Neural crest cell (in vitro differentiated cells): ENCODE data around the gene C22orf15. TPM values are rescaled to one million over a fixed set of nuclear protein-coding genes. Genes with fewer than 3 reads are reported as not detected.

Source experiments
- DNase-seq: peaks from one replicate; pipeline ENCODE4 v3.0.0; 2021; ENCODE audit warnings: low read depth, mixed read lengths, low spot score
- H3K27ac Mint-ChIP-seq: one replicate; pipeline ENCODE4 v1.8.0; 2021; ENCODE audit warnings: mild to moderate bottlenecking, mixed read lengths; ENCODE audit not compliant: unreplicated experiment
- H3K27me3 Mint-ChIP-seq: 2 replicates; pipeline ENCODE4 v1.8.0; 2021; ENCODE audit warnings: low read depth, mild to moderate bottlenecking, mixed read lengths
- H3K36me3 Mint-ChIP-seq: 2 replicates; pipeline ENCODE4 v1.8.0; 2021; ENCODE audit warnings: low read depth, mild to moderate bottlenecking, mixed read lengths
- H3K4me1 Mint-ChIP-seq: 2 replicates; pipeline ENCODE4 v1.8.0; 2021; ENCODE audit warnings: mixed read lengths
- H3K4me3 Mint-ChIP-seq: one replicate; pipeline ENCODE4 v1.8.0; 2021; ENCODE audit warnings: mild to moderate bottlenecking, mixed read lengths
- H3K9me3 Mint-ChIP-seq: 2 replicates; pipeline ENCODE4 v1.8.0; 2021; ENCODE audit warnings: mixed read lengths
- total RNA-seq: library from RNA; stranded (reverse); gene quantifications from 2 replicates; pipeline ENCODE4 v1.2.1, GENCODE V29; 2021
- TF ChIP-seq, protein P1 (sequence below): fragments of 200-600 bp; sonication (generic); conservative IDR thresholded peaks from 2 replicates; pipeline ENCODE4 v1.5.0; 2021; ENCODE audit warnings: antibody characterized with exemption, mild to moderate bottlenecking

Gene C22orf15
- total RNA-seq, 1 donor from 2014 or later, result 0.79 TPM

- no peak for DNase-seq
- Mint-ChIP-seq H3K4me1 (peaks cover 31% of the 10 kb centered on the region), H3K9me3 (no peaks in the 10 kb centered on the region), H3K27me3 (no peaks in the 10 kb centered on the region), H3K4me3 (peak overlapping the region; percentile 96), H3K27ac (no peak overlapping the region), H3K36me3 (peaks cover 5% of the 10 kb centered on the region)
- TF ChIP-seq, protein P1, sequence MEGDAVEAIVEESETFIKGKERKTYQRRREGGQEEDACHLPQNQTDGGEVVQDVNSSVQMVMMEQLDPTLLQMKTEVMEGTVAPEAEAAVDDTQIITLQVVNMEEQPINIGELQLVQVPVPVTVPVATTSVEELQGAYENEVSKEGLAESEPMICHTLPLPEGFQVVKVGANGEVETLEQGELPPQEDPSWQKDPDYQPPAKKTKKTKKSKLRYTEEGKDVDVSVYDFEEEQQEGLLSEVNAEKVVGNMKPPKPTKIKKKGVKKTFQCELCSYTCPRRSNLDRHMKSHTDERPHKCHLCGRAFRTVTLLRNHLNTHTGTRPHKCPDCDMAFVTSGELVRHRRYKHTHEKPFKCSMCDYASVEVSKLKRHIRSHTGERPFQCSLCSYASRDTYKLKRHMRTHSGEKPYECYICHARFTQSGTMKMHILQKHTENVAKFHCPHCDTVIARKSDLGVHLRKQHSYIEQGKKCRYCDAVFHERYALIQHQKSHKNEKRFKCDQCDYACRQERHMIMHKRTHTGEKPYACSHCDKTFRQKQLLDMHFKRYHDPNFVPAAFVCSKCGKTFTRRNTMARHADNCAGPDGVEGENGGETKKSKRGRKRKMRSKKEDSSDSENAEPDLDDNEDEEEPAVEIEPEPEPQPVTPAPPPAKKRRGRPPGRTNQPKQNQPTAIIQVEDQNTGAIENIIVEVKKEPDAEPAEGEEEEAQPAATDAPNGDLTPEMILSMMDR, result no peak
Measured at GRCh38 chr22:23789121-23789520, 26.3 kb downstream of the C22orf15 start.

- Mint-ChIP-seq H3K4me1 (peaks cover 31% of the 10 kb centered on the region), H3K9me3 (no peaks in the 10 kb centered on the region), H3K27me3 (no peaks in the 10 kb centered on the region), H3K27ac (no peak overlapping the region), H3K36me3 (peaks cover 5% of the 10 kb centered on the region), H3K4me3 (peak overlapping the region; percentile 96)
- DNase-seq, result no peak
- TF ChIP-seq, protein P1, result peak; percentile 14
Measured at GRCh38 chr22:23789638-23790037, 26.8 kb downstream of the C22orf15 start.

DNA sequence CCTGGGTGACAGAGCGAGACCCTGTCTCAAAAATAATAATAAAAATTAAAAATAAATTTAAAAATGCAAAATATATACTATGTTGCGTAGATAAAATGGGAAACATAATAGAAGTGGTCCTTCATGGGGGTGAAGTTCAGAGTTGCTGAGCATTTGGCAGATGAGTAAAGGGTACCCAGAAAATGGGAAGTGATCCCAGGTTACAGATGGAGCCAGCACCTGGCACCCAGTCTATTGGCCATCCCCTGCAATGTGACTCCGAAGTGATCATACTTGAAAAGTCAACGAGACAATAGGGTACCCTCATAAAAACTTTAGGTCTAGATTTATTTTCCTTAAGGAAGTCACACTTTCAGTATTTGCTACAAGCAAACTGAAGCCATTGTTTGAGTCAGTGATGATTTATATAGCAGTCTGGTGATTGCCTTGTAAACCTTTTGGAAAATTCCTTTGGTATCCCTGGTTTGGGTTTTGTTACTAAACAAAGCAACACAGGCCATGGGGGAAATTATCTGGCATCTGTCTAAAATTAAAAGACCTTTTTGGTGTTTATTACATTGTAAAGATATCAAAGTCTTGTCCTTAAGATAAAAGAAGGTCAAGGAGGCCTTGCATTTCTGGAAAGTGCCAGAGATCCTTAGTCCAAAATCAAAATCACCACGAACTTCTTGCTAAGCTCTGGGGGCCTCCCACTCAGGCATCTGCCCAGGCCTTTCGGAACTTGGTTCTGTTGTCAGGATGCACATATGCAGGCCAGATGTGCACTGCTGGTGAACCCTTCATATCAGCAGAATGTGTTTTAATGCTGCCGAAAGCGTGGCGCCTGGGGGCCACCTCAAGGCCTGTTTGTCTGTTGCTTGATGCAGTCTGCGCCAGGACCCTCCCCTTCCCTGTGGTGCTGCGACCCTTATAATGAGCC, 28.3 kb downstream of the C22orf15 start:
- no peaks in the 10 kb centered on the region for H3K9me3 Mint-ChIP-seq
- H3K4me1 Mint-ChIP-seq, result peaks cover 31% of the 10 kb centered on the region
- no peak overlapping the region for H3K27ac Mint-ChIP-seq
- no peaks in the 10 kb centered on the region for H3K27me3 Mint-ChIP-seq
- TF ChIP-seq, protein P1, result no peak
- peaks cover 6% of the 10 kb centered on the region for H3K36me3 Mint-ChIP-seq
- peak overlapping the region; percentile 31 for H3K4me3 Mint-ChIP-seq
- DNase-seq, result no peak

GRCh38 chr22:23791738-23792645, 29.2 kb downstream of the C22orf15 start:
- Mint-ChIP-seq H3K4me3 (no peak overlapping the region), H3K9me3 (no peaks in the 10 kb centered on the region), H3K36me3 (peaks cover 13% of the 10 kb centered on the region), H3K27ac (no peak overlapping the region), H3K4me1 (peaks cover 24% of the 10 kb centered on the region), H3K27me3 (no peaks in the 10 kb centered on the region)
- no peak for DNase-seq
- TF ChIP-seq, protein P1, result no peak

DNA sequence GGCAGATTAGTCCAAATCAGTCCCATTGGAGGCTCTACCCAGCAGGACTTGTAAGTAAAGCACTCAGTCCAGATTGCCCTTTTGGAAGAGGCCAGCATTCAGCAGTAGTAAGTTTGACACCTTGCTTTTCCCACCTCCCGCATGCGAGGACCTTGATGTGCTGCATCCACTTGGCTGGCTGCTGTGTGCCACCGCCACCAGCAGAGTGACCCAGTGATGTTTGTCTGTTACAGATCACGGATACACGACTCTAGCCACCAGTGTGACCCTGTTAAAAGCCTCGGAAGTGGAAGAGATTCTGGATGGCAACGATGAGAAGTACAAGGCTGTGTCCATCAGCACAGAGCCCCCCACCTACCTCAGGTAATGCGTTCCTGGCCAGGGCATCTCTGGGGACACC, 30.5 kb downstream of the C22orf15 start:
- H3K9me3 Mint-ChIP-seq, result no peaks in the 10 kb centered on the region
- H3K27ac Mint-ChIP-seq, result peak overlapping the region; percentile 76
- H3K27me3 Mint-ChIP-seq, result no peaks in the 10 kb centered on the region
- H3K4me3 Mint-ChIP-seq, result no peak overlapping the region
- peaks cover 18% of the 10 kb centered on the region for H3K36me3 Mint-ChIP-seq
- TF ChIP-seq, protein P1, result no peak
- H3K4me1 Mint-ChIP-seq, result peaks cover 14% of the 10 kb centered on the region
- no peak for DNase-seq
